Measurements from ENCODE around the gene GRXCR2.

The GRXCR2 gene

GRCh38 chr5:145834917-145835847, 37.6 kb downstream of the GRXCR2 start, which contains the start of gene PRELID2:
Gene PRELID2, minus strand, starts transcription at chr5:145835342. Its CDS starts 91 bp downstream, at chr5:145835251.
- peak; percentile 73 for DNase-seq

- no peak for DNase-seq
These were observed 38.3 kb downstream of the GRXCR2 start for GRCh38 chr5:145834554-145834916.

- no peak for DNase-seq
These were observed 39.1 kb downstream of the GRXCR2 start for GRCh38 chr5:145833631-145834200.

DNA sequence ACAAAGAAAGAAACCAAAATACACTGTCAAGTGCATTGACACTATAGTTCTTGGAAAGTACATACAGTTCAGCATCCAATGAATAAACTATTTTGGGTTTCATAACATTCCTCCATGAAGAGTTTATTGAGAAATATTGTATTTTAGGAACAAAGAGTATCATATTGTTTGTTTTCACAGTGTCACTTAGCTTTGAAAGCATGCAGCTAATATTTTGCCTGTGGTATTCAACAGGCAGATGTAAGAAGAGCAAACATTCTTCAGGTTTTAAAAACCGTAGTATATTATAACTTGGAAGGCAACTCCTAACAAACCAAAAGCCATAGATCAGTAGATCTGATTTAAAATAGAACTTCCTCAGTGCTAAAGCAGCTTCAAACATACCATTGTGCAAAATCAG, 42.2 kb downstream of the GRXCR2 start:
- DNase-seq, result no peak

GRCh38 chr5:145829708-145830361, 43.0 kb downstream of the GRXCR2 start:
- DNase-seq, result no peak

DNA sequence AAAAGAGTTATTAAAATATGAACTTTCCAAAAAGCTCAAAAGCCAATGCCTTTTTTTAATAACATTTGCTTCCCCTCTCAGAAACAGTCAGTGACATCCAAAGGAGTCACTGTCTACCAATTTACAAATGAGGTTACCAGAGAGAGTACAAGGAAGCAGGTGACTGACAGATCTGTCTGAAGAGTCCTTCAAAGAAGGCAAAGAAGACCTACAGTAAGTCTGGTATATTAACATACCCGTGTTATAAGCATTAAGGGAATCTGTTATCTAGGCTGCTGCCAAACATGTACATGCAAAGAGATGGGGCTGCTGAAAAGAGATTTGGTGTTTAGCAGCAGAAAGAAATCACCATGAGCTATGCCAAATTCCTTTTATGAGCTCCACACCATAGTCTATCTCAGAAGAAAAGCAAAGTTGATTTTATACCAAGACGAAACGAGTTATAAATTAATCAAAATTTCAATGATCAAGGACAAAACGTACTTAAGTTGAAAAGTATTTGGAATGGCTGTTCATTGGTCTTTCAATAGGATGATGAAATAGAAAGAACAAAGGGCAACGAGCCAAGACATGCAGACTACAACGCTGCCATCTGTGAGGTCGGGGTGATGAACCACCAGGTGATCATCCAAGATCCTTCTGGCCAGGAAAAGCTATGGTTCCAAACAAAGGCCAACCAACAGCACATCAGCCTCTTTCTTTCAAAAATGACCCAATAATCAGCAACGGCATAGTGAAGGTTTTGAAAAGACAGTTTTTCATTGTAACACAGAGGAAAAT, 45.7 kb downstream of the GRXCR2 start:
- DNase-seq, result no peak

DNA sequence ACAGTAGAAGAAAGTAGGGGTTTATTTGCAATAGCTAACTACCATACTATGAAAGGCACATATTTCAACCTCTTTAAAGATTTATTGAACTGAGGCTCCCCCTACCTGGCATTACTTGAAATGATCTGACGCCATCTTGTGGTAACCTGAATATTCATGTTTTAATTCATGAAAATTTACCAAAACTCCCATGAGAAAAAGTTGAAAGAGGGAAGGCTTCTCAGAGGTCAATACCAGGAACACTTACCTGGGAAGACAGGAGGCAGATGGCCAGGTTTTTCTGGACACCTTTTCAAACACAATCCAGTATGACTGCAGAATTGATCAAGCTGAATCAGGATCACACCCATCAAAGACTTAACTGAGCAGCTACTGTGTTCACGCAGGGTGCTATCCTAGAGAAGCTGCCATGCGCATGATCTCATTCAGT, 47.0 kb downstream of the GRXCR2 start:
- DNase-seq, result peak; percentile 36

GRCh38 chr5:145824040-145824439, 48.8 kb downstream of the GRXCR2 start:
- no peak for DNase-seq

DNA sequence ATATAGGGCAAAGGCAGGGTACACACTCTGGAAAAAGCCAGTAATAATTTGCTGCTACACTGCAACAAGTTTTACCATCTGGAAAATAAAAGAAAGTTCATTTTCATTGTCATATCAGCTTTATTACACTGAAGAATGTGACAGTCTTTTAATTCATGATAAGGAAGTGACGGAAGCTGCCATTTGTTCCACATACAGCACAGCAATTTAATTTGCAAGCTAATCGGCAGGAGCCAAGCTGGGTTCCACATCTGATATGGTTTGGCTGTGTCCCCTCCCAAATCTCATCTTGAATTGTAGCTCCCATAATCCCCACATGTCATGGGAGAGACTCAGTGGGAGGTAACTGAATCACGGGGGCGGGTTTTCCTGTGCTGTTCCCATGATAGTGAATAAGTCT, 54.2 kb downstream of the GRXCR2 start:
- no peak for DNase-seq

DNA sequence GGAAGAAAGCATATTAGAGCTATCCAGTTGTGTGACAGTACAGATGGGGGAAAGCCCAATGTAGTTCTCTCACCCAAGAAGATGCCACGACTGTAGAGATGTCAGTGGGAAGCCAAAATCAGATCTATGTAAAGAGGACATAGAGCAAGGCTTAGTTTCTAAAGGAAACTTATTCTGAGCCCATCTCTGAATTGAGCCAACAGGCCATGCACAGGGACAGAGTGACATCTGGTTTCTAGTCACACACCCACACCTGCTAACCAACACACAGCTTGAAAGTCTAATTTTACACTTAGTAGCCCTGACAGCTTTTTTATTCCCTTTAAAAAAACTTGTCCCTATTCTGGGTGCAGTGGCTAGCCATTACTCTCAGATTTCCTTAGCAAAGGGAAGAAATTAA, 59.9 kb downstream of the GRXCR2 start:
- no peak for DNase-seq

DNA sequence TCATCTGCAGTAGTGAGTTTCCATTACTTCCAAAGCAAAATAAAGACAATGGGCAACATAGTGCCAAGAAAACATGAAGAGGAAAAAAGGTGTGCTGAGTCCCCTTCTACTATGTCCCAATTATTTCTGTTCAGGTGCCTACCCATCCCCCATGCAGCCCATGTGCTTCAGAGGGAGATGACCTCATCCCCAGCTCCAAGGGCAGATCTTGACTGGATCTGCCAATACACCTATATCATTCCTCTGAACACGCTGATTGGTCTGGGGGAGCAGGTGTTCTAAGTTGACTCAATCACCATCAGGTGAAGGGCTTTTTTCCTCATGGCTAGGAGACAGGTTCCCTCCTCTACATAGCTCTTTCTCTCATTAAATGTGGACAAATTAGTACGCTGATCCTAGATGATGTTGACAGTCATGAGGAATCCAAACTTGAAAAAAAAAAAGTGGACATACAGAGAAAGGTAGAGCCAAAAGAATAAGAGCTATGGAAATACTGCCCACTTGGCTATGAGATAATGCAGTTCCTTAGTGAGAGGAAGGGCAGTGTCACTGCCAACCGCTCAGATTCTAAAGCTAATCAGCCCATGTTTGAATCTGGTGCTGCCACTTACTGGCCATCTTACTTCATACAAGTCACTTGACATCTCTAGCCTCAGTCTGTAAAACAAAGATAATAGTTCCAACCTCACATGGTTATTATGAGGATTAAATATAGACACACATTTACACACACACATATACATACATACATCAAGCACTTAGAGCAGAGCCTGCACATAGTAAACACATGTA, 60.8 kb downstream of the GRXCR2 start:
- no peak for DNase-seq
